Activated naive CD4-positive, alpha-beta T cell (primary cell): Measurements from ENCODE around the gene PAM.

ENCODE experiments used
- DNase-seq, 4 experiments: peaks; one replicate each; lab custom pipeline; 2025; lab: John Stamatoyannopoulos, UW

The PAM gene

GRCh38 chr5:102813740-102814139, 58.6 kb downstream of the PAM start:
- no peak for DNase-seq

- DNase-seq: no peak
These were observed 60.0 kb downstream of the PAM start for GRCh38 chr5:102815084-102815483.

GRCh38 chr5:102815540-102816332, 60.6 kb downstream of the PAM start:
- DNase-seq: no peak

GRCh38 chr5:102818345-102818744, 63.2 kb downstream of the PAM start:
- no peak for DNase-seq

DNA sequence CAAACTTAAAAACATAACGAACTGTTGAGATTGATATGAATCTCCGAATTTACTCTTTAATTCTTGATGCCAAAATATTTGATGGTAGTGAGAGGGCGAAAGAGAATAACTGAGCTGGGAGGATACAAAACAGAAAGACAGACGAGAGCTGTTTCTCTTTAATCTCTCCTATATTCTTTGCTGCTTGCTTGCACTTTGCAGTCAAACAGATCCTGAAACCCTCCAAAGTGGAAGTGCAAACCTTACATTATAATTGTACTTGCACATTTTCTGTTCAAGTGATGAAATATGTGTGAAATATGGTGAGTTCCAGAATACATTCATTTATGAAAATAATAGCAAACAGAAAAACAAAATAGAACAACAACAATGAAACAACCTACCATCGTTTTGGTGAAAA, 63.8 kb downstream of the PAM start:
- DNase-seq: no peak

DNA sequence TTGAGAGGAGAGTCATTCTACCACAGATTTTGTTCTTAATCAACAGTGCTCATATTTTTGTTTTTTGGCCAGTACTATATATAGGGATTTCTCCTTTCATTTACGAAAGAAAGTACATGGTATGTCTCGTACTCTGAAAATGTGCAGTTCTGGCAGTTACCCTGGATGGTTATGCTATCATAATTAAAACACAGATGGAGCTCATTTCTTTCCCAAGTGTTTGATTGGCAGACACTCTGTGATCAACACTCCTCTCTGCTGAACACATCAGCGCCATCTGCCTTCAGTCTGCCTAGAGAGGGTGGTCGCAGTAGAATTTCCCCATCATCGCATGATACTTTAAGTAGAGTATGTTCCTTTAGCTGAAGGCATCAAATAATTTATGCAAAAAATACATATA, 64.5 kb downstream of the PAM start:
- DNase-seq: no peak

DNA sequence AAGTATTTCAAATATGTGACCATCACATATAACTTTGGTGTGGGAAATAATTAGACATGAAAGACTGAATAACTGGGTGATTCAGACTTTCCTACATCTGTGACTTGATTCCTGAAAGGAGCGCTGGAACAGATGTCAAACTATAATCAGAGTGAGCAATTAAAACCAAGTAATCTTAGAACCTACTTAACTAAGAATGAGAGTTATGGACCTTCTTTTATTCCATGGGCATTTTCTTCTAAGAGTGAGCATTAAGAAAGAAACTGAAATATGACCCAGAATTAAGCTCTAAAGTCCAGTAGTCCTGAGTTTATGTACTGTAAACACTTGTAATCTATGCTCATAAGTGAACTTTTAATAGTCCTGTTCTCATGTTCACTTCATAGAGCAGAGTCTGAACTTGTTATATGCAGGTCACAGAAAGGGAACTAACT, 68.4 kb downstream of the PAM start:
- DNase-seq: no peak

DNA sequence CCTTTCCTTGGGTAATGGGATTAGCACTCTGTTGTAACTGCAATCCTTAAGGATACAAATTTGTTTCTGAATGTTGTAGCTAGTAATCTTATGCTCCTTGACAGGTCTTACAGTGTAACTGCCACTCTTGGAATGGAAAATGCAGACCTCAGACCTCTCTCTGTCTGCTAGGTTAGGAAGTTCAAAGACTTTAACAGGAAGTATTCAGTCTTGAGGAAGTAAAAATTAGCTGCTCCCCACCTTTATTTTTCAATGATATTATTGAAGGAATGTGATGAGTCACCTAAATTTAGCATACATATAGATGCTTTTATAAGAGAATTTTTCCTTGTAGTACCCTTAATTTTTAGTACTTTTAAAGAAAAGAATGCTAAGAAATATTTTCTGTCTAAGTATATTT, 71.5 kb downstream of the PAM start:
- no peak for DNase-seq

DNA sequence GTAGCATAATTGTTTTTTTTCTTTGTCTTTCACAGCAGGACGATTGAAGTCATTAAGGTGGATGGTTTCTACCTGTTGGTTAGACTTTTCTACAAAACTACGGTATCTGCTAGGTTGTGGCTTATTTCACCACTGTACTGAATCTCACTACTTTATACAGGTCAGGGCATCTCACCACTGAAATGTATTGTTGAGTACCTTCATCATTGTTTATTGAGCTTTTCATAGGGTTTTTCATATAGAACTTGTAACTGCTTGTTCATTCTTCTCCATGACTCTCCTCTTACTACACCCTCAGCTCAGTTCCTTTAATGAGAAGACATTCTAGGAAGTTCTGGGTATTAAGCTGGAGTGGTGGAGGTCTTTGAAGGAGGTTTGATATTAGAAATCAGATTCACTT, 75.1 kb downstream of the PAM start:
- no peak for DNase-seq

GRCh38 chr5:102832445-102832844, 77.3 kb downstream of the PAM start:
- DNase-seq: no peak

GRCh38 chr5:102833146-102833545, 78.0 kb downstream of the PAM start:
- DNase-seq: no peak

DNA sequence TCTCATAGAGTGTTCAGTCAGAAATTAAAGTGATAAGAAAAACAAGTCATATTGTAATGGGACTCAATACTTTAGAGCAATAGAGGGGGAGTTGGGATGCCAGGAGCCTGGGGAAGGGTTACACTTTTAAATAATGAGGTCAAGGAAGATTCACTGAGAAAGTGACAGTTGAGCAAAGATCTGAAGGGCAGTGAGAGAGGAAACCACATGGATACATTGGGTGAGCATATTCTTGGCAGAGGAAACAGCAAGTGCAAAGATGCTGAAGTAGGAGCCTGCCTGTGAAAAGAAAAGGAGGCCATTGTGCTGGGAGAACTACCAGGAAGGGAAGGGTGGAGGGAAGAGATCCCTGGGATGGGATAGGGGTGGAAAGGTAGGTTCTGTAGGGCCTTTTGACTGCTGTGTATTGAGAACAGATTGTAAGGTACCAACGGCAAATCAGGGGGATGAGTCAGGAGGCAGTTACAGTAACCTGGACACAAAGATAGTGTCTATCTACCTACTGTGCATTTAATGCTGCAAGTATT, 79.4 kb downstream of the PAM start:
- no peak for DNase-seq

DNA sequence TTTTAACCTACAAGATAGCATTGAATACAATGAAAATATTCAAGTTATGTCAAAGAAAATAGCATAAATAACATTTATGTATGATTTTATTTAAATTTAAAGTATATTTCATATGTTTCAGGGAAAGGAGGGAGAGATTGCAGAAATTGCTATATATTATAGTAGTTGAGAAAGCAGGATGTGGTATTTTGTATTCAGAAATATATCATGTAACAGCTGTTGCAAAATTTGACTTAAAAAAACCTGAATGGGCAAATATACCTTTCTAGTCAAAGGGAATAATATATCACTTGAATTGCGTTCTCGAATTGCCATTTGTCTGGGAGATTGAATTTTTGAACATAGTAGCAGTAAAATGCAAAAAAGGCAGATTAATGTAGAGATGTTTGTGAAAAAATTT, 80.6 kb downstream of the PAM start:
- no peak for DNase-seq

DNA sequence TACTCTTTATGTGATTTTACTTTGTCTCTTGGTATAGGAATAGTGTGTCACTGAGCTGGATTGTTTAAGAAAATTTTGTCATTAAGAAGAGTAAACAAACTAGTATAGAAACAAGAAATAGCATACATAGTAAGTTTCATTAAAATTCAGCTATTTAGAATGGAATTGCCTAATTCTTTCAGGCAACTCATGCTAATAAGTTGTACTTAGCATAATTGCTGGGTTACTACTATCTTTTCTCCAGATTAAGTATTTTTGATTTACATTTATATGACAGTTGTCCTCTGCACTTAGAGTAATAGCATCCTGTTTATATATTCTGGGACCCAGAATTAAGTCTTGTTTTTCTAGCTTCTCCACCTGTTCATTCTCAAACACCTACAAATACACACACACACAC, 85.9 kb downstream of the PAM start:
- no peak for DNase-seq

DNA sequence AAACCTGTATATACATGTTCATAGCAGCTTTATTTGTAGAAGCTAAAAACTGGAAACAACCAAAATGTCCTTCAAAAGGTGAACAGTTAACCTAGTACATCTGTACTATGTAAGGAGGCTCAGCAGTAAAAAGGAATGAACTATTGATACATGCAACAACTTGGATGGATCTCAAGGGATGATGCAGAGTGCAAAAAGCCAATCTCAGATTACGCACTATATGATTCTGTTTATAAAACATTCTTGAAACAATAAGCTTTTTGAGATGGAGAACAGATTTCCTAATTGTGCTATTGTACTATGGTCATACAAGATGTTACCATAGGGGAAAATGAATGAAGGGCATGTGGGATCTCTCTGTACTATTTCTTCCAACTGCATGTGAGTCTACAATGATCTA, 88.9 kb downstream of the PAM start:
- no peak for DNase-seq

DNA sequence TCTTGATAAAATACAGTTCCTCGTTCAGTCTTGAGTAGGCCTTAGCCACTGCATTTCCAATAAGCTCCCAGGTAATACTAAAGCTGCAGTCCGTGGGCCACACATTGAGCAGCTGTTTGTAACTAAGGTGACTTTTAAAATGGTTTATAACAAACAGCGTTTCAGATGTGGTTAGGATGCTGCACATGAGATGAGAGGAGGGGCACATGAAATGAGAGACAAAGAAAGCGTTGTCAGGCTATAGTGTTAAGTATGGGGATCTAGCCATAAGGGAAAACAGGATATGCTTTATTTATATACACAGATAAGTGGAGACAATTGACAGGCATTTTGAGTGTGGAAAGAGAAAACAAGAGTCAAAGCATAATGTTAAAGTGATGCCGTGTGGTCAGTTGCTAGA, 89.9 kb downstream of the PAM start:
- no peak for DNase-seq

DNA sequence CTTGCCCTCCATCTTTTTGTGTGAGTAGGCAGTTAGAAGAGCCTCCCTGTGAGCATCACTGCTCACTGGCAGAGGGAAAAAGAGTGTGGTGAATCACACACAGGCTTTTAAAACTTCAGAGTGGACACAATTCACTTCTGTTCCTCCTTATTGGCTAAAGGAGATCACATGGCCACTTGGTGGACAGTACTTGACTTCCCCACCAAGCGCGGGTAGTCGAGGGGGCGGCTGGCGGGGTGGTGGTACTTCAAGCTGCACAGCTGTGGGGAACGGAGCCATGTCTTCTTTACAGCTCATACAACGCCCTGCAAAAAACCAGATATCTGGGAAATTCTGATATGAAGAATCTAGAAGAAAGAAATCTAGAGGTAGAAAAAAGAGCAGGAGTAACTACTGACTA, 95.4 kb downstream of the PAM start:
- DNase-seq: no peak

DNA sequence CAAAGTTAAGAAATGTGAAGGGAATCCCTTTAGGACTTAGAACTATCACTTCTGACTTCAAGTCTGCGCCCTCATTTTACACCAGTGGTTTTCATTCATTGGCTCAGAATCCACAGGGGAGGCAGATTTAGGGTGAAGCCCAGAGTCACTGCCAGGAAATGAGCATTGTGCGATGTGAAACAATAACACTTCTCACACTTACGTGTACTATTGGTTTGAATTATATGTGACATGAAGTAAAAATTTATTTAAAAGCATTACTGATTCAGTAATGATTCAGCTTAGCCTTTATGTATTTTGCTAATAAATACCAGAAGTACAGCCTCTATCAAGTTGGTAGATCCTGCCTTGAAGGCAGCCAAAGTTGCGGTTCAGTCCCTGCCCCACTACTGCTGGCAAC, 98.6 kb downstream of the PAM start:
- DNase-seq: no peak

DNA sequence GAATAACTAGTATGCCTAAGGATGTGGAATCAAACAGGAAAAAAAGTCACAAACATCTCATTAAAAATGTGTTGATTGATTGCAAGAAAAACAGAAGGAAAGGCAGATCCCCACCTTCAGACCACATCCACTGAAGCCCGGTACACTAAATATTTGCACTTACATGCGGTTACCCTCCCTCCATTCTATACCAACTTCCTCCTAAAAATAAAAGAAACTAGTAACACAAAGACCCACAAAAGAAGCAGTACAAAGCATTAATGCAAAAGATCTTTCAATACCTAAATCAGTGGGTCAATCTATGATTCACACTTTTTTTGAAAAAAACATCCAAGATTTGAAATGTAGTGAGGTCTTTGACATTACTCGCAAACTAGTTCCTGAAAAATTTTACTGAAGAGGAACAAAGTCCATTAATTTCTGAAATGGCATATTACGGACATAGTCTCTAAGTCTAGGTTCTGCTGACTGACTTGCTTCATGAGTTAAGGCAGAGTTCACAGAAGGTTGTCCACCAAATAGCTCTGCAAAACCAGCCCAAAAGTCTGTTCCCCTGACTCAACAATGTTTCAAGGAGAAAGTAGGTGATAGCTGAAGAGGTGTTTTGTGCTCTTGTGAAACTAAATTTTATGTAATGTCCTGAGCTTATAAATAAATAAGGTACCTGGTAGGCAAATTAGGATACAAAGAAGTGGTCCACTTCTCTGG, 100.7 kb downstream of the PAM start:
- DNase-seq: no peak

GRCh38 chr5:102856389-102856777, 101.3 kb downstream of the PAM start:
- DNase-seq: no peak

- DNase-seq: no peak
These were observed 102.1 kb downstream of the PAM start for GRCh38 chr5:102857076-102857818.

GRCh38 chr5:102858221-102858620, 103.1 kb downstream of the PAM start:
- no peak for DNase-seq

- no peak for DNase-seq
These were observed 103.7 kb downstream of the PAM start for GRCh38 chr5:102858808-102859207.
